Vagina (tissue), 2 donors: ENCODE results near the gene ZBTB42. TPM values are rescaled to one million over a fixed set of nuclear protein-coding genes. Genes with fewer than 3 reads are reported as not detected.

Experiments used
- DNase-seq, 2 donors: peaks; one replicate each; pipeline ENCODE4 v3.0.0-alpha.2; 2017; ENCODE audit errors: extremely low spot score in 2 of 2
- H3K27ac ChIP-seq: fragments of 200-600 bp; sonication (generic); one replicate; pipeline ENCODE4 v1.5.1; 2019
- H3K27me3 ChIP-seq: fragments of 200-600 bp; sonication (generic); one replicate; pipeline ENCODE4 v1.5.1; 2019
- H3K36me3 ChIP-seq, 2 donors: fragments of 200-600 bp; sonication (generic); one replicate each; pipeline ENCODE4 v1.5.1; 2017 to 2019
- H3K4me1 ChIP-seq: fragments of 200-600 bp; sonication (generic); one replicate; pipeline ENCODE4 v1.5.1; 2019
- H3K4me3 ChIP-seq, 2 donors: fragments of 200-600 bp; sonication (generic); 1 replicate in 1 of 2; 2 replicates in 1 of 2; pipeline ENCODE4 v1.5.1; 2016 to 2019
- H3K9me3 ChIP-seq: fragments of 200-600 bp; sonication (generic); one replicate; pipeline ENCODE4 v1.5.1; 2019
- POLR2A ChIP-seq, 2 donors: fragments of 450-650 bp; IDR thresholded peaks; one replicate each; pipeline ENCODE4 v1.6.1; 2017; ENCODE audit warnings: antibody characterized with exemption in 2 of 2, mild to moderate bottlenecking in 2 of 2, moderate library complexity in 2 of 2
- POLR2AphosphoS5 ChIP-seq, 2 donors: sonication (generic); formaldehyde crosslinking; IDR thresholded peaks; one replicate each; pipeline ENCODE4 v1.9.0; 2017; ENCODE audit warnings: antibody characterized with exemption in 2 of 2, mild to moderate bottlenecking in 2 of 2, low read depth in 1 of 2; ENCODE audit not compliant: insufficient read depth in 1 of 2
- intact Hi-C: fragments of 100-400 bp; cut with DNase I; formaldehyde crosslinking; loops from one replicate; pipeline ENCODE4 v1.15.1; 2023
- total RNA-seq: library from RNA; depleted of rRNA; stranded (reverse); fragments of >200 nt; gene quantifications from one replicate; pipeline ENCODE4 v1.2.3, GENCODE V29; 2016
- TF ChIP-seq, protein P1 (sequence below), 3 experiments: fragments of 450-650 bp in 2 of 3; fragments of 200-600 bp in 1 of 3; sonication (generic) in 1 of 3; IDR thresholded peaks; one replicate each; pipeline ENCODE4 v1.5.1; 2017 to 2019; ENCODE audit warnings: antibody characterized with exemption in 3 of 3, mild to moderate bottlenecking in 2 of 3, moderate library complexity in 2 of 3

Gene ZBTB42
- total RNA-seq, 1 donor from 2014 or later: 7.6 TPM

GRCh38 chr14:104766256-104766862 is 34.5 kb upstream of the ZBTB42 start:
- no peak for DNase-seq
- no peak overlapping the region for H3K4me3 ChIP-seq
- H3K27me3 ChIP-seq: no peaks in the 10 kb centered on the region
- H3K27ac ChIP-seq: no peak overlapping the region
- TF ChIP-seq, protein P1, sequence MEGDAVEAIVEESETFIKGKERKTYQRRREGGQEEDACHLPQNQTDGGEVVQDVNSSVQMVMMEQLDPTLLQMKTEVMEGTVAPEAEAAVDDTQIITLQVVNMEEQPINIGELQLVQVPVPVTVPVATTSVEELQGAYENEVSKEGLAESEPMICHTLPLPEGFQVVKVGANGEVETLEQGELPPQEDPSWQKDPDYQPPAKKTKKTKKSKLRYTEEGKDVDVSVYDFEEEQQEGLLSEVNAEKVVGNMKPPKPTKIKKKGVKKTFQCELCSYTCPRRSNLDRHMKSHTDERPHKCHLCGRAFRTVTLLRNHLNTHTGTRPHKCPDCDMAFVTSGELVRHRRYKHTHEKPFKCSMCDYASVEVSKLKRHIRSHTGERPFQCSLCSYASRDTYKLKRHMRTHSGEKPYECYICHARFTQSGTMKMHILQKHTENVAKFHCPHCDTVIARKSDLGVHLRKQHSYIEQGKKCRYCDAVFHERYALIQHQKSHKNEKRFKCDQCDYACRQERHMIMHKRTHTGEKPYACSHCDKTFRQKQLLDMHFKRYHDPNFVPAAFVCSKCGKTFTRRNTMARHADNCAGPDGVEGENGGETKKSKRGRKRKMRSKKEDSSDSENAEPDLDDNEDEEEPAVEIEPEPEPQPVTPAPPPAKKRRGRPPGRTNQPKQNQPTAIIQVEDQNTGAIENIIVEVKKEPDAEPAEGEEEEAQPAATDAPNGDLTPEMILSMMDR (IDR thresholded peaks at IDR 0.05): no peak
- TF ChIP-seq POLR2AphosphoS5 (IDR thresholded peaks at IDR 0.05; ENCODE audit: insufficient read depth in 1 of 2, low read depth in 1 of 2) (no peak), POLR2A (IDR thresholded peaks at IDR 0.05) (no peak)
- H3K4me1 ChIP-seq: peaks cover 11% of the 10 kb centered on the region
- intact Hi-C loops: no loop called here
- H3K36me3 ChIP-seq: peaks cover 0 to 7% of the 10 kb centered on the region in 2 donors
- H3K9me3 ChIP-seq: no peaks in the 10 kb centered on the region

DNA sequence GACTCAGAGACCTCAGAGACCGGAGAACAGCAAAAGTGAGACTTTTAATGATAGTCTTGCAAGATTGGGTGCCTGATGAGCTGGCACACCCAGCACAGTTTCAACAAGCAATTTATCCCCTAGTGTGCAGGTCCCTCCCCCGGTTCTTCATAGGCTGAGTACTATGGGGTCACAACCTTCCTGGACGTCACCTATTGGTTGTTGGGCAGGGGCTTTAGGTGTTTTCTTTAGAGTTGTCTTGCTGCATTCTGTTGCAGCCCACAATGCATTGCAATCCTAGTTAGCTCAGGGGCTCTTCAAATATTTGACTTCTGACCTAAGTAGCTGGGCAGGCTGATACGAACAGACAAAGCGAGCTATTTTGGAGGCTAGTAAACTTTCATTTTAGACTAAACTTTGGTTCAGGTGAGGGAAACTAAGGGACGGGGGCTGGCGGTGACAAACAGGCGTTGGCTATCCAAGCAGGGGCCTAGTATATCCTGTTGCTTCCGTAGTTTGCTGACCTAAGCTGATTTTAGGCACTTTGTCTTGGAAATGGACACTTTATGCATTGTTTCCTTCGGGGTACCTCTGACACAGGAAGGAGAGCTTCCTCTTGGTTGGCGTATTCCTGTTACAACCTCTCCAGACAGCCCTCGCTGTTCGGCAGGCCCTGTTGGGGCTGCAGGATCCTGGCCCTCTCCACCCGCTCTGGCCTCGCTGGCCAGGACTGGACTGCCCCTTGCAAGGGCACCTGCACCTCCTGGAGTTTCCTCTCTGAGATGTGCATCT is 33.9 kb upstream of the ZBTB42 start:
- DNase-seq: no peak
- intact Hi-C loops: no loop called here
- Histone ChIP-seq H3K4me1 (peaks cover 11% of the 10 kb centered on the region), H3K27me3 (no peaks in the 10 kb centered on the region), H3K4me3 (no peak overlapping the region), H3K27ac (no peak overlapping the region), H3K36me3 (peaks cover 0 to 14% of the 10 kb centered on the region in 2 donors), H3K9me3 (no peaks in the 10 kb centered on the region)
- TF ChIP-seq, protein P1 (IDR thresholded peaks at IDR 0.05): no peak
- TF ChIP-seq POLR2AphosphoS5 (IDR thresholded peaks at IDR 0.05; ENCODE audit: insufficient read depth in 1 of 2, low read depth in 1 of 2): no peak
- TF ChIP-seq POLR2A (IDR thresholded peaks at IDR 0.05): no peak

- H3K27ac ChIP-seq: no peak overlapping the region
- no peak for DNase-seq
- peaks cover 0 to 14% of the 10 kb centered on the region in 2 donors for H3K36me3 ChIP-seq
- H3K4me1 ChIP-seq: peaks cover 11% of the 10 kb centered on the region
- H3K9me3 ChIP-seq: no peaks in the 10 kb centered on the region
- H3K4me3 ChIP-seq: no peak overlapping the region
- intact Hi-C loops: no loop called here
- TF ChIP-seq POLR2A (IDR thresholded peaks at IDR 0.05) (no peak), POLR2AphosphoS5 (IDR thresholded peaks at IDR 0.05; ENCODE audit: insufficient read depth in 1 of 2, low read depth in 1 of 2) (no peak)
- TF ChIP-seq, protein P1 (IDR thresholded peaks at IDR 0.05): no peak
- no peaks in the 10 kb centered on the region for H3K27me3 ChIP-seq
Observed at GRCh38 chr14:104767634-104767918, 33.3 kb upstream of the ZBTB42 start.

DNA sequence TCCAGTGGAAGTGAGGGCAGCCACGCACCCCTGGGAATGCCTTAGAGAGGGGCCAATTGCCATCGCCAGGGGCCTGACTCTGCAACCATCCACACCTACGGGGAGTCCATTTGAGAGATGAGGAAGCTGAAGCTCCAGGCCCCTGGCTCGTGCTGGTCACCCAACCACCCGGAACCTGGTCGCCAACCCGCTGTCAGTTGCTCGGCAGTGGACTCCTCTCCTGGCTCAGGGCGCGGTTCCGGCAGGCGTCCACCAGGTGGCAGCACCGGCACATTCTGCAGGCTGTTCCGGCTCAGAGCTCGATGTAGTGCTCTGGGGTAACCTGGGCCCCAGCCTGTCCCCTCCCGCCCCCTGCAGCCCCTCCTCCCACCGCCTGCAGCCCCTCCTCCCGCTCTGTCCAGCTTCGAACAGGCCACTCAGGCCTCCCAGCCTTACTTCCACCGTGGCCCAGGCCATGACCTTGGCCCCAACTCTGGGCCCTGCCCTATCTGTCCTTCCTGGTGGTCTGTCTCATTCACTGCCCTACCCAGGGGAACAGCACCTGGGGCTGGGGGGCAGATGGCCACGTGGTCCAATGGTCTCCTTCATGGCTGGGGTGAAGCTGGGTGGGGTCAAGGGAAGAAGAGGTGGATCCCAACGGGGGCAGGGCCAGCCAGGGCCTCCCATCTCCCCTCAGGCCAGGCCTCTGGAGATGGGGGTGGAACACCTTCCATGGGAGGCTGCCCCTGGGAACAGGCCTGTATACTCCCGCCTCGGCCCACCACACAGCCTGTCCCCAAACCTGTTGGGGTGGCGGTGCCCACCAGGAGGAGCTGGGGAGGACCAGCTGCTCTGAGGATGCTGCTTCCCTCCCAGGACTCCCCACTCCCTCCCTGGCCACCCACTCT is 32.2 kb upstream of the ZBTB42 start:
- TF ChIP-seq, protein P1 (IDR thresholded peaks at IDR 0.05): peak; percentile 57 to 95 (median 83)
- peak in 1 of 2 donors; percentile 27 for TF ChIP-seq POLR2AphosphoS5 (IDR thresholded peaks at IDR 0.05; ENCODE audit: insufficient read depth in 1 of 2, low read depth in 1 of 2)
- no peak for TF ChIP-seq POLR2A (IDR thresholded peaks at IDR 0.05)
- Histone ChIP-seq H3K4me1 (peaks cover 11% of the 10 kb centered on the region), H3K4me3 (no peak overlapping the region), H3K9me3 (no peaks in the 10 kb centered on the region), H3K36me3 (peaks cover 0 to 18% of the 10 kb centered on the region in 2 donors), H3K27me3 (no peaks in the 10 kb centered on the region), H3K27ac (peak overlapping the region; percentile 14)
- no peak for DNase-seq
- intact Hi-C loops: loop anchor here (1.0 kb wide), 1 partner anchor 57 kb away; no protein-coding TSS in a partner anchor
